NCI-H2227 (cell line): ENCODE measurements around the gene KIR3DL2.
"Not testable (repeated sequence)": the region's sequence is repeated elsewhere in the genome, so short reads cannot be mapped to it uniquely, and the experiment has no call there.

ENCODE experiments used
- DNase-seq: peaks from one replicate; lab custom pipeline; 2025; ENCODE audit not compliant: unreplicated experiment; lab: John Stamatoyannopoulos, UW

Gene KIR3DL2

GRCh38 chr19:54850061-54850640, at the start of gene KIR3DL2:
TSS of gene KIR3DL2 (plus strand) at chr19:54850443. CDS start at chr19:54850476, 33 bp downstream.
- DNase-seq, result not testable (repeated sequence)

- no peak for DNase-seq
Measured at GRCh38 chr19:54803410-54803809, 46.8 kb upstream of the KIR3DL2 start, which contains the start of gene KIR2DL4. TSS of gene KIR2DL4 (plus strand) at chr19:54803610. CDS start at chr19:54803652, 42 bp downstream.

- DNase-seq, result no peak
Measured at GRCh38 chr19:54804101-54804500, 46.1 kb upstream of the KIR3DL2 start.

- DNase-seq, result no peak
Measured at GRCh38 chr19:54804571-54804970, 45.7 kb upstream of the KIR3DL2 start.

GRCh38 chr19:54805665-54806515, 44.4 kb upstream of the KIR3DL2 start:
- no peak for DNase-seq

GRCh38 chr19:54806516-54806838, 43.8 kb upstream of the KIR3DL2 start:
- DNase-seq, result no peak

- DNase-seq, result not testable (repeated sequence)
Measured at GRCh38 chr19:54814571-54814970, 35.7 kb upstream of the KIR3DL2 start.

- DNase-seq, result not testable (repeated sequence)
Measured at GRCh38 chr19:54816251-54816650, 34.0 kb upstream of the KIR3DL2 start, which contains the start of gene KIR3DL1. TSS of gene KIR3DL1 (plus strand) at chr19:54816468.

GRCh38 chr19:54817670-54818536, 32.3 kb upstream of the KIR3DL2 start:
- DNase-seq, result no peak

GRCh38 chr19:54824416-54824815, 25.8 kb upstream of the KIR3DL2 start:
- DNase-seq, result not testable (repeated sequence)

GRCh38 chr19:54825326-54825725, 24.9 kb upstream of the KIR3DL2 start:
- not testable (repeated sequence) for DNase-seq

- DNase-seq, result not testable (repeated sequence)
Measured at GRCh38 chr19:54828064-54828463, 22.2 kb upstream of the KIR3DL2 start.

- DNase-seq, result not testable (repeated sequence)
Measured at GRCh38 chr19:54832496-54832895, 17.7 kb upstream of the KIR3DL2 start, which contains the start of gene KIR2DS4. TSS of gene KIR2DS4 (plus strand) at chr19:54832676.

GRCh38 chr19:54835126-54835525, 15.1 kb upstream of the KIR3DL2 start:
- not testable (repeated sequence) for DNase-seq

GRCh38 chr19:54837522-54837921, 12.7 kb upstream of the KIR3DL2 start:
- not testable (repeated sequence) for DNase-seq

- DNase-seq, result not testable (repeated sequence)
Measured at GRCh38 chr19:54843171-54843570, 7.1 kb upstream of the KIR3DL2 start.

GRCh38 chr19:54850930-54851329, 687 bp downstream of the KIR3DL2 start:
- no peak for DNase-seq

- DNase-seq, result no peak
Measured at GRCh38 chr19:54851353-54851752, 1.1 kb downstream of the KIR3DL2 start.

- not testable (repeated sequence) for DNase-seq
Measured at GRCh38 chr19:54855241-54855640, 5.0 kb downstream of the KIR3DL2 start.

GRCh38 chr19:54858476-54858875, 8.2 kb downstream of the KIR3DL2 start:
- not testable (repeated sequence) for DNase-seq

- not testable (repeated sequence) for DNase-seq
Measured at GRCh38 chr19:54859421-54859820, 9.2 kb downstream of the KIR3DL2 start.
